Measurements from ENCODE around the gene SF3B1.
"Not testable (repeated sequence)": the region's sequence is repeated elsewhere in the genome, so short reads cannot be mapped to it uniquely, and the experiment has no call there.

SF3B1 gene

DNA sequence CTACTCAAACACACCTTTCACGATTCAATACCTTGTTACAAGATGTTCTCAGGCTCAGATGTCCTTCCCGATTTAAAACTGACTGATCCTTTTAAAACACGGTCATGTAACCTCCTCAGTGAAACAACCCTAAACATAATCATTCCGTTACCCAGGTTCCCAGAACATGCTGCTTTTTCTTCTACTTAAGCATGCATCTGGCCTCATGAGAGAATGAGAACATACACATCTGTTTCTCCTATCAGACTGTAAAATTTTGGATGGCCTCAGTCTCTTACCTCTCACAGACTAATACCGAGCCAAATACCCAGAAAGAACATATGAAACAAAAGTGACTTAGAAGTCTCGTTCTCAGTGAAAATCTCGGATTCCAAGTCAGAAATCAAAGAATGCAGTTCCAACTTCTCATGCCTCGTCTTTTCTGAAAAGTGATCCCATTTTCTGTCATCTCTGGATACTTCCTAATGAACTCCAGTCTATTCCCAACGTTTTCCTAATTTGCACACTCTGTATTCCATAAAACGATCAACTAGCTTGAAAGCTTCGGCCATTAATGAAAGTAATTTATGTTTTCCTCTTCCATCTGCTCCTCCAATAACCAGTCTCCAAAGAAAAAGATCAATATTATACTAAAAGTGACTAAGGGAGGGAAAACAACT lies 919 bp downstream of the SF3B1 start:
- DNase-seq (ENCODE audit: low read depth in 2 of 2) = no peak

DNA sequence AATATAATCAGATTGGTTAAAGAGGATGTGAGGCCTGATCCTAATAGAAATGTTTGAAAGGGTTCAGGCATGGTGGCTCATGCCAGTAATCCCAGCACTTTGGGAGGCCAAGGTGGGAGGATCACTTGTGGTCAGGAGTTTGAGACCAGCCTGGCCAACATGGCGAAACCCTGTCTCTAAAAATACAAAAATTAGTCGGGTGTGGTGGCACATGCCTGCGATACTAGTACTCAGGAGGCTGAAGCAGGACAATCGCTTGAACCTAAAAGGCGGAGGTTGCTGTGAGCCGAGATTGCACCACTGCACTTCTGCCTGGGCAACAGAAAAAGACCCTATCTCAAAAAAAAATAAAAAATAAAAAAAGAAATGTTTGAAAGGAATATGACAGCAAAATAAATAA lies 2.3 kb downstream of the SF3B1 start:
- not testable (repeated sequence) for DNase-seq (ENCODE audit: low read depth in 2 of 2)

DNA sequence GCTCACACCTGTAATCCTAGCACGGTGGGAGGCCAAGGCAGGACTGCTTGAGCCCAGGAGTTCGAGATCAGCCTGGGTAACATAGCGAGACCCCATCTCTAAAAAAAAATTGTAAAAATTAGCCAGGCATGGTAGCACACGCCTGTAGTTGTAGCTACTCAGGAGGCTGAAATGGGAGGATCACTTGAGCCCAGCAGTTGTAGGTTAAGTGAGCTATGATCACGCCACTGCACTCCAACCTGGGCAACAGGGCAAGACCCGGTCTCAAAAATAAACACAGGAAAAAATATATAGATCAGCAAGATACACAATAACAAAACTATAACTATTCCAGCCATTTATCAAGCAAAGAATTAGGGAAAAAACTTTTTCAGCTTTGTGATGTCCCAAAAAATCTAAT lies 3.0 kb downstream of the SF3B1 start:
- DNase-seq (ENCODE audit: low read depth in 2 of 2) = no peak

DNA sequence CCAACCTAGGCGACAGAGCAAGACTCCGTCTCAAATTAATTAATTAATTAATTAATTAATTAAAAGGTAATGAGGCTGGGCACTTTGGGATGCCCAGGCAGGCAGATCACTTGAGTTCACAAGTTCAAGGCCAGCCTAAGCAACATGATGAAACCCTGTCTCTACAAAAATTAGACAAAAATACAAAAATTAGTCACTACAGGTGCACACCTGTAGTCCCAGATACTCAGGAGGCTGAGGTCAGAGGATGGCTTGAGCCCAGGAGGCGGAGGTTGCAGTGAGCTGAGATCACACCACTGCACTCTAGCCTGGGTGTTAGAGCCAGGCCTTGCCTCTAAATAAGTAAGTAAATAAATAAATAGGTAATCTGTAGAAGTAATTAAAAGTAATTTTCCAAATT lies 6.8 kb downstream of the SF3B1 start:
- DNase-seq (ENCODE audit: low read depth in 2 of 2) = no peak

DNA sequence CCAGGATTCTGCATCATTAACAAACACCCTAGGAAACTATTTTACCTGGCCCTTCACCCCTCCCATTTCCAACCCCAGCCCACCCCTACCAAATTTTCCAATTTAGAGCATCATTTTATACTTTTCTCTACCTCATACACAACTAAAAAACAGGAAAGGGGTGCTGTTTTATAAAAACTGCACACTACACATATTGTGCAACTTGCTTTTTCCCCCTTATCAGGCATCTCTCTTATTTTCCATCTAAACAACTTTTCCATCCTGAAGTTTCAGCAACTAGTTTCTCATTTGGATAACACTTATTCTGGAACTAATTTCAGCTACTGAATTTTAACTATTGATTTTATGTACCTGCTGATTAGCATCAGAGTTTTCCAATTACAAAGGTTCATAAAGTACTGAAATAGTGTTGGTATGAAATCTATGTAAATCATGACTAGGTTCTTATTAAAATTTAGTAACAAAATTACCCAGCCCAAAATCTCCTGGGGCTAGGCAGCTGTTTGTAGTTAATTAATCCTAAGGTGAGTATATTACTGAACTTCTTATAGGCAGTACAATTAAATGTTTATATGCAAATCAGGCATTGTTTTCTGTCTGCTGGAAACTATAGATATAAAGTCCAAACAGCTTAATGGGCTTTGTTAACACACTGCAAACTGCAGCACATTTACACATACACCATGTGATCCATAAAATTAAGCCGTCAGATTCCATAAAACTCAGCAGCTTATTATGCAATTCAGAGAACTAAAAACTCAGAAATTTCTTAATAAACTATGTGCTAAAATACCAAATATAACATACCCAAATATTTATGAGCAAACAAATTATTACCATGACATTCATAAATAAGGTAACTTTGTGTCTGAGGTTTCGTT lies 7.9 kb downstream of the SF3B1 start:
- DNase-seq (ENCODE audit: low read depth in 2 of 2) = no peak

DNA sequence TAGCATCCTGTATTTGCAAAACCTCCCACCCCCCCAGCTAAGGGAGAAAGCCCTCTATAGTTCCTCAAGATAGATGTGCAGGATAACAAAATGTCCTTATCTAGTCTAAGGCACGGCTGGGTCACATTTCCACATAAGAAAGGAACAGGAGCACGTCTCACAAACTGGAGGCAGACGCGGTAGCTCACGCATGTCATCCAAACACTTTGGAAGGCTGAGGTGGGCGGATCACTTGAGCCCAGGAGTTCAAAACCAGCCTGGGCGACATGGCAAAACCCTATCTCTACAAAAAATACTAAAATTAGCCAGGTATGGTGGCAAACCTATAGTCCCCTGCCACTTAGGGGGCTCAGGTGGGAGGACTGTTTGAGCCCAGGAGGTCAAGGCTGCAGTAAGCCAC lies 9.3 kb downstream of the SF3B1 start:
- no peak for DNase-seq (ENCODE audit: low read depth in 2 of 2)

DNA sequence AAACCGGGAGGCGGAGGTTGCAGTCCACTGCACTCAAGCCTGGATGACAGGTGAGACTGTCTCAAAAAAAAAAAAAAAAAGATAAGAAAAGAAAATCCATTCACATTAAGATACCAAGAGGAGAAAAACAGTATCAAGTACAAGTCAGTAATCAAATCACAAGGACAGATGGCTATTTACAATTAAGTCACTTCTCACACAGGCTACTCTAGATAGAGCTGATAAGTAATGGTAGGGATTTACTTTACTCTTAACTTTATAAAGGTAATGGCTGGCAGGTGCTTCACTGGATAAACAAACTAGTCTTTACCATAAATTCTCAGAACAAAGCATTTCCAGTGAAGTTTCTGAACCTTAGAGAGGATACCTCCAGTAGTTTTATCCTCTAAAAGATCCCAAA lies 11.5 kb downstream of the SF3B1 start:
- DNase-seq (ENCODE audit: low read depth in 2 of 2) = no peak

DNA sequence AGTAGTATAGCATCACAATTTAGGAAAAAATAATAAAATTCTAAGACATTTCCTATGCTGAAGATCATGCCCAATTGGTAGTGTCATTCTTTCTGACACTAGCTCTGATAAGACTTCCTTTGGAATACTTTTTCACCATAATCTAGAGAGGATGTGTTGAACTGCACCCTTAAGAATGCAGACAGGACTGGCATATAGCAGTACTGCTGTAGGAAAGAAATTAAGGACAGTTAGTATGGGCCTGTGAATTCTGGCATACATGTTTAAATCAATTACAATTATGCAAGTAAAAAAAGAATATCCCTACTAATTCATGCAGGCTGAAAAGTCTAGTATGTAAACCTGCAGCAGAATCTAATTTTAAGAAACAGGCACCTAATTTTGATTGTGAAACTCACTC lies 15.4 kb downstream of the SF3B1 start:
- DNase-seq (ENCODE audit: low read depth in 2 of 2) = no peak

DNA sequence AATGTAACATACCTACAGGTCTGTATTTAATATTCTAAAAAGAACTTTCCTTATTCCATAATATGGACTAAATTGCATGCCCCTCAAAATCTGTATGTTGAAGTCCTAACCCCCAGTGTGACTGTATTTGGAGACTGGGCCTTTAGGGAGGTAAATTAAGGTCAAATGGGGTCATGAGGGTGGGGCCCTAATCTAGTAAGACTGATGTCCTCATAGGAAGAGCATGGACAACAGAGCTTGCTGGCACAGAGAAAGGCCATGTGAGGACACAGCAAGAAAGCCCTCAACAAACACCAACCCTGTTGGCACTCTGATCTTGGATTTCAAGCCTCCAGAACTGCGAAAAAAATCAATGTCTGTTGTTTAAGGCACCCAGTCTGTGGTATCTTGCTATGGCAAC lies 18.6 kb downstream of the SF3B1 start:
- no peak for DNase-seq (ENCODE audit: low read depth in 2 of 2)

DNA sequence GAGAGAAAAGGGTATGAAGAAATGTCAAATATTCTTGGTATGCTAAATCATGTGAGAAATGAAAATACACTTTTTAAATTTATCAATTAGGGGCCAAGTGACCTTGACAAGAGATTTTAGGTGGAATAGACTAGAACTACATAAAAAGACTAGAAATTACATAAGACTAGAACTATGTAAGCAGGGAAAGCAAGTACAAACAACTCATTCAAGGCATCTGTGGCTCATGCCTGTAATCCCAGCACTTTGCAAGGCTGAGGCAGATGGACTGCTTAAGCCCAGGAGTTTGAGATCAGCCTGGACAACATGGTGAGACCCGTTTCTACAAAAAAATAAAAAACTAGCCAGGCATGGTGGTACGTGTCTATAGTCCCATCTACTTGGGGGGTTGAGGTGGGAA lies 20.3 kb downstream of the SF3B1 start:
- no peak for DNase-seq (ENCODE audit: low read depth in 2 of 2)

DNA sequence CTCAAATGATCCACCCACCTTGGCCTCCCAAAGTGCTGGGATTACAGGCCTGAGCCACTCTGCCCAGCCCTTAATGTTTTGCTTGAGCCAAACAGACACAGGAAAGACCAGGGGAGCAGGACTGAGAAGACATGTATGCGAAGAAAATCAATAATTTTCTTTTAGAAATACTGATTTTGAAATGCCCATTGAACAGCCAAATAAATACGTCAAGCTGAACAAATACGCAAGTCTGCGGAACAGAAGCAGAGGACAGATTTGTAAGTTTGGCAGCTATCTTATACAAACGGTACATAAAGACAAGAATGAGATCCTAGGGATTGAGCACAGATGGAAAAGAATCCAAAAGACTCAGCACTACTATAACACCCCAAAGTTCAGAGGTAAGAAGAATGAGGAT lies 20.8 kb downstream of the SF3B1 start:
- DNase-seq (ENCODE audit: low read depth in 2 of 2) = no peak

DNA sequence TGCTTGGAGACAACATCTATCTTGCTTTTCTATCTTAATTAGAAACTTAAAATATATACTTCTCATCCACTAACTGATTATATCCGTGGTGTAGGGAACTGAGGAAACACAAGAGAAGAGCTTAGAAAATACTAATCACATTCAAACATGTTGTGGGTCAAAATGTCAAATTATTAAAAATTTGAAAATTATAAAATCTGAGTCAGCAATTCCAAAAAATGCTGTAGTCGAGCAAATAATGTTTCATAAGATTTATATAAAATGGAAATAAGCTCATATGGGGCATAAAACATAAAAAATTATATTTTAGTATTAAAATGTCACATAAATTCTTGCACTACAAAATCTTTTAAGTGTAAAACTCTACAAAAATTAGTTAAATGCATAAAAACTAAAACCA lies 29.2 kb downstream of the SF3B1 start:
- no peak for DNase-seq (ENCODE audit: low read depth in 2 of 2)

DNA sequence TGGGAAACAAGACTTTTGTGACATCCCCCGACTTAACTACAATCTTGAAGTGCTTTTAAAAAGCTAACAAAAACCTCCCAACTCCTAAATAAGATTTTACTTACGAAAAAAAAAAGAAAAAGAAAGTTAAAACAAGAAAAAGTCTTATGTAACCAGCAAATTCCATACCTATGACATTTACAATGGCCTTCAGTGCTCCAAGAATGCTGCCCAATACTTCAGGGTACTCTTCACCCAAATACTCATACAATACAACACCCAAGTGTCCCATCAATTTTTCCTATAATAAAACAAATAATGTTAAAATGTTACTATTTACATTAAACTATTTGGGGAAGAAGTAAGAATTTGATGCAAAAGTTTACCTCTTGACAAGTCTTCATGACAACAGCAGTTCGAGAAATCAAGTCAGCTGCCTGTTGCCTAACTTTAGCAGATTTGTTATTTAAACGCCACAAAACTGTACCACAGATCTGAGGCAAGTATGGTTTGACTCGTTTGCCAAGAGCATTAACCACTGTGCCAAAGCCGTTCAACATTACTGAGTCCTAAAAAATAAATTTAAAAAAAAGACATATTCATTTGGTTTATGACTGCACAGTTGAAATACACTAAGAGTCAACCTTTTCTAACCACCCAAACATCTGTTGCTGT lies 34.8 kb downstream of the SF3B1 start:
- no peak for DNase-seq (ENCODE audit: low read depth in 2 of 2)

DNA sequence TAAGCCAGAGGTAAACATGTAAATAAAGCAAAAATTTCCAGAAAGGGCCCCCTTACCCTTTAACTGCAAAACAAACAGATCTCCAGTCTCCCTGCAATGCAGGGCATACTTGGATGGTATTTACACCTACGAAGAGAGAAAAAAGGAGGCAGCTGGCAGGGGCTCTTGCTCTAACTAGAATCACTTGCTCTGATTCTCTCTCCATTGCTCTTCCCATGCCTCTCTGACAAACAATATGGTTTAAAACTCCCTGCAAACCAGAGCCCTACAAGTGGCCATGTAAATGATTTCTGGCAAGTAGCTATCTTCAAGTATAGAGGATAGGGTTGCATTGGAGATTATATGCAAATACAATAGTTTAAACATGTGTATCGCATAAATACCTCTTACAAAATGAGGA lies 35.9 kb downstream of the SF3B1 start:
- no peak for DNase-seq (ENCODE audit: low read depth in 2 of 2)

DNA sequence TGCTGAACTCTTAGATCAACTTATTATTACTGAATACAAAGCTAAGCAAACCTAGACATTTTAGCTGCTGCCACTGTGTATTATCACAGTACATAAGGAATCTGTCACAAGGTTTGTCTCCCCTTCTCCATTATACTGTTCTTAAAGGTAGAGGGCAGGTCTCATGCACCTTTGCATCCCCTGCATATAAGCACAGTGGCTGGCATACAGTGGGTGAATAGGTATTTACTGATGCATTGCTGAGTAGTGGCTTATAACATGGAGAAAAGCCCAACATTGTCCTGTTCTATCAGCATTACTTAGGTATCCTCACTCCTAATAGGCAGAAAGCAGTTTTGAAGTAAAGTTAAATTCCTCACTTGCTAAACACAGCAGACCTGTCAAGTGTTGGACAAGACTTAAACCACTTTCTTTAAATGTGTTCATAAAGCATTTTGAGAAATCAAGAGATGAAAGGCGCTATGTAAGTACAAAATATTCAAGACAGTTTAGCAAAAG lies 43.6 kb downstream of the SF3B1 start:
- DNase-seq (ENCODE audit: low read depth in 2 of 2) = no peak

DNA sequence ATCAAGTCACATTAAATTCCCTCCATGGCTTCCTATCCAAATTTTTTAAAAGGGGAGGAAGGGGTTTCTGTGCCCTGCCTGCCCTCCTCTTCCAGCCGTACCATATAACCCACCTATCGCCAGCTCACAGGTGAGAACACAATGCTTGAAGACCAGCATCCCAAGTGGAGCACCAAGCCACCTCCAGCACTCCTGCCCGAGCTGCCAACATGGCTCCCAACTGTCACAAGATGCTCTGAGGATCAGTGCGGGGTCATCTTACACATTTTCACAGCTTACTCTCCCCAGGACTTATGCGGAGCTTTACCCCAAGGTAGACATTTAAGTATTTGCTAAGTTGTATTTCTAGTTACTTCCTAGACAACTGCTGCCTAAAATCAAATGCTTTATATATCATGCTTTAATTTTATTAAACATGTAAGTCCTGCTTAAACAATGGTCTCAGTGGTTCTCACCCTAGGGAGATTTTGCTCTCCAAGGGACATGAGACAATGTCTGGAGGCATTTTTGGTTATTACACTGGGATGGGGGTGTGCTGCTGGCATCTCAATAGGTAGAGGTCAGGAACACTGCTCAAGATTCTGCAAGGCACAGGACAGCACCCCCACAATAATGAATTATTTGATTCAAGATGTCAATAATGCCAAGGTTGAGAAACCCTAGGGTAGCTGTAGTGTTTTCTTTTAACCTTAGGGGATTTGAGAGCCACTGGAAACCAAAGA lies 45.8 kb downstream of the SF3B1 start:
- no peak for DNase-seq (ENCODE audit: low read depth in 2 of 2)

DNA sequence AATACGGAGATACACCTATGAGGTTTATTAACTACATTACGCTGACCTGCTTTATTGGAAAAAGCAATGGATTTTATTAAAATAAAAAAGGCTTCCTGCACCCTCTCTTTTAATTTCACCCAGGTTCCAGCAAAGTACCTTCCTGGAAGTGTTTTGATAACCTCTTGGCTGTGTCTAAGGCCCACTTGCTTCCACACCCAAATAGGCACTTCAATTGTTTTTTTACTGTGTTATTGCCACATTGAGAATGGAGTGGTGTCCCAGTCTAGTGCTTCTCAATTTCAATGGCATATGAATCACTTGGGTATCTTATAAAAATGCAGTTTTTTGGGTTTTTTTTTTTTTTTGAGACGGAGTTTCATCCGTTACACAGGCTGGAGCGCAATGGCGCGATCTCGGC lies 47.6 kb downstream of the SF3B1 start:
- no peak for DNase-seq (ENCODE audit: low read depth in 2 of 2)

DNA sequence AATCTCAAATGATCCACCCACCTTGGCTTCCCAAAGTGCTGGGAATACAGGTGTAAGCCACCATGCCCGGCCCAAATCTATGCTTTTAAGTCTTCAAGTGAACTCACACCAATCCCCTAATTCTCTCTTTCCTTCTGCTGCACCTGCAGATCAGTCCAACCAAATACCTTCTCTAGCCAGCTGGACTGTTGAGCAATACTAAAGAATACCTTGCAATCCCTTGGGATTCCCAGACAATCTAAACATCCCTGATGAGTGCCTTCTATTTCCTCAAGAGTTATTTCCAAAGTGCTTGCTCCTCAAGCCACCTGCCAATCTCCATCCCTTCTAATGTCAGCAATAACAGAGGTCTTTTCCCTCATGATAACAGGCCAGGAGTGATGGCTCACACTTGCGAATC lies 48.6 kb downstream of the SF3B1 start:
- DNase-seq (ENCODE audit: low read depth in 2 of 2) = no peak

DNA sequence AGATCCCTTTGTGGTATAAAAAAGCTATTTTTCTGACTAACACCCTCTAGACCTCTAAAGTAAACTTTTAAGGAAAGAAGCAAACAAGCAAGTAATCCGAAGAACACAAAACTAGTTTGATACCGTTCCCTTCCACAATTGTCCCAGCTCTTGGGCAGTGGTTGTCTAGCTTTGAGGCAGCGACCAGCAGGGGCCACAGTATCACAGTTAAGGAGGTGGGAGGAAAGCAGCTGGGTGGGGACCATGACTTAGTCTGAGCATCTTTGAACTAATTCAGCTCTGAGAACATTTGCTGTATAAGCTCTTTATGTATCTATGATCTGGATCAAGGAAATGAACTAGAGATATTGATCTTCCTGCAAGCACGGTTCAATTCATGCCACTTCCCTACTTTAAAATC lies 51.0 kb downstream of the SF3B1 start:
- no peak for DNase-seq (ENCODE audit: low read depth in 2 of 2)

DNA sequence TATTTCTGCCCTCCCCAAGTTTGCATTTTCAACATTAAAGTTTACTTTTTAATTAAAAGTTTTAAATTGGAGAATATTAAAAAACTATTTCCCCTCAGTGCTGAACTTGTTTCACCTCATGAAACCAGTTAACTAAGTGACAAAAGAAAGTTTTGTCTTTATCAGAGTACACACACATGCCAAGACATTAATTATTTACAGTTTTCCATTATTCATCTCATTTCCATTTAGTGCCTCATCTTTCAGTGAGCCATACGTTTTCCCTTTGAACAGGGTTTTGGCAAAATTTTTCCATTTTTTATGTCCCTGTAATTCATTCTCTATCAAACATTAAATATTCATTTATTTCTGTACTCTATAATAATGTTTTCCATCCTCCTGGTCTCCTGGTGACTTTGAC lies 53.2 kb downstream of the SF3B1 start:
- DNase-seq (ENCODE audit: low read depth in 2 of 2) = no peak

DNA sequence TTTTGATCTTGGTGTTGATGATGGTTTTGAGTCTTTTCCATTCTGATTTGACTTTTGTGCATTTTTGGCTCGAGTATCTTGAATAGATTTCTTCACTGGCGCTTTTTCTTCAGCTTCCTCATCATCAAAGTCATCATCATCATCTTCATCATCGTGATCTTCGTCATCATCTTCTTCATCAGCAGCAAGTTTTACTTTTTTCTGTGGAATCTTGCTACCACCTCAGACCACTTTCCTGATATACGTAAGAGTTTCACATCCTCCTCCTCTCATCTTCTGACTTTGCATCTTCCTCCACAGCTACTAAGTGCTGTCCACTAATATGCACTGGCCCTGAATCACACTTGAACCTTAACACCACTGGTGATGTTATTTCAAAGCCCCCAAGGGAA lies 54.9 kb downstream of the SF3B1 start:
- not testable (repeated sequence) for DNase-seq (ENCODE audit: low read depth in 2 of 2)

DNA sequence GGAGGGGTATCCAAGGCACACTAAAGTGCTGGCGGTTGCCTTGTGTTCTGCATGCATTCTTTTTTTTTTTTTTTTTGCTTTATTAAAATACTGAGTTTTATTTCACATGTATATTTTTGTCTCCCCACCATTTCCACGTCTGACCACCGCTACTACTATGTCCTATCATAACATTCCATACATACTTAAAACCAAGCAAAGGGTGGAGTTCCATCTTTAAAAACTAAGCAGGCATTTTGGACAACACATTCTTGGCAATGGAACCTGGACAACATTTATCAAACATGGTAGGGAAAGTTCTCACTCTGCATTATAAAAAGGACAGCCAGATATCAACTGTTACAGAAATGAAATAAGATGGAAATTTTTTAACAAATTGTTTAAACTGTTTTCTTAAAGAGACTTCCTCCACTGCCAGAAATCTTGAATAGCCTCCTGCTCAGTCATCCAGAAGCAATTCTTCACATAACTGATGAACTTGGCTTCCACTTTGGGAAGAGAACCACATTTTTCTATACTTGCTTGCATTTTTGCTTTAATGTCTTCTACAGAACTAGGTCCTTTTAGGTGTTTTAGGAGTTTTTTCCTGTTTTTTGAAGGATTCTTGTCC lies 55.4 kb downstream of the SF3B1 start:
- DNase-seq (ENCODE audit: low read depth in 2 of 2) = not testable (repeated sequence)

Measured in stimulated activated CD8-positive, alpha-beta memory T cell treated with anti-CD3 and anti-CD28 coated beads, Interleukin-2, amount 100 ng/mL, for 48 hours (primary cell).